Breast epithelium (tissue), 3 donors: Measurements from ENCODE around the gene GON4L.

Experiments used
- CTCF ChIP-seq, 3 donors: fragments of 450-650 bp; IDR thresholded peaks; one replicate each; pipeline ENCODE4 v1.5.1; 2016 to 2017; ENCODE audit warnings: antibody characterized with exemption in 3 of 3, mild to moderate bottlenecking in 3 of 3, moderate library complexity in 3 of 3
- POLR2AphosphoS5 ChIP-seq, 3 donors: sonication (generic); formaldehyde crosslinking; IDR thresholded peaks; one replicate each; pipeline ENCODE4 v1.6.1; 2017; ENCODE audit warnings: antibody characterized with exemption in 3 of 3

- TF ChIP-seq POLR2AphosphoS5 (IDR thresholded peaks at IDR 0.05) (no peak), CTCF (IDR thresholded peaks at IDR 0.05) (no peak)
Measured at GRCh38 chr1:155872527-155872926, 15.5 kb upstream of the GON4L start.
